ENCODE measurements around the gene POLG2. TPM values are rescaled to one million over a fixed set of nuclear protein-coding genes. Genes with fewer than 3 reads are reported as not detected.

Gene POLG2
- total RNA-seq, 1 donor from 2014 or later, result 21.3 TPM

GRCh38 chr17:64504769-64505339 lies 8.0 kb upstream of the POLG2 start:
- Mint-ChIP-seq H3K27ac (ENCODE audit: unreplicated experiment) (peak overlapping the region; percentile 100), H3K9me3 (ENCODE audit: unreplicated experiment) (no peaks in the 10 kb centered on the region), H3K27me3 (ENCODE audit: unreplicated experiment) (peaks cover 41% of the 10 kb centered on the region), H3K4me3 (ENCODE audit: unreplicated experiment) (peak overlapping the region; percentile 100), H3K36me3 (ENCODE audit: low read depth, unreplicated experiment) (peaks cover 64% of the 10 kb centered on the region), H3K4me1 (ENCODE audit: unreplicated experiment) (peaks cover 67% of the 10 kb centered on the region)
- no peak for DNase-seq (ENCODE audit: low spot score)
- no peak for TF ChIP-seq CTCF (IDR thresholded peaks at IDR 0.05; ENCODE audit: unreplicated experiment)

- DNase-seq (ENCODE audit: low spot score), result no peak
- H3K36me3 Mint-ChIP-seq (ENCODE audit: low read depth, unreplicated experiment), result peaks cover 72% of the 10 kb centered on the region
- peaks cover 70% of the 10 kb centered on the region for H3K4me1 Mint-ChIP-seq (ENCODE audit: unreplicated experiment)
- H3K9me3 Mint-ChIP-seq (ENCODE audit: unreplicated experiment), result no peaks in the 10 kb centered on the region
- TF ChIP-seq CTCF (IDR thresholded peaks at IDR 0.05; ENCODE audit: unreplicated experiment), result no peak
- H3K4me3 Mint-ChIP-seq (ENCODE audit: unreplicated experiment), result peak overlapping the region; percentile 100
- peak overlapping the region; percentile 100 for H3K27ac Mint-ChIP-seq (ENCODE audit: unreplicated experiment)
- peaks cover 41% of the 10 kb centered on the region for H3K27me3 Mint-ChIP-seq (ENCODE audit: unreplicated experiment)
These were observed 7.2 kb upstream of the POLG2 start for GRCh38 chr17:64503821-64504768.

GRCh38 chr17:64503341-64503740 lies 6.5 kb upstream of the POLG2 start:
- H3K4me1 Mint-ChIP-seq (ENCODE audit: unreplicated experiment), result peaks cover 73% of the 10 kb centered on the region
- H3K4me3 Mint-ChIP-seq (ENCODE audit: unreplicated experiment), result peak overlapping the region; percentile 100
- DNase-seq (ENCODE audit: low spot score), result no peak
- no peak for TF ChIP-seq CTCF (IDR thresholded peaks at IDR 0.05; ENCODE audit: unreplicated experiment)
- H3K36me3 Mint-ChIP-seq (ENCODE audit: low read depth, unreplicated experiment), result peaks cover 77% of the 10 kb centered on the region
- no peaks in the 10 kb centered on the region for H3K9me3 Mint-ChIP-seq (ENCODE audit: unreplicated experiment)
- H3K27me3 Mint-ChIP-seq (ENCODE audit: unreplicated experiment), result peaks cover 41% of the 10 kb centered on the region
- H3K27ac Mint-ChIP-seq (ENCODE audit: unreplicated experiment), result no peak overlapping the region

GRCh38 chr17:64502809-64503208 lies 6.0 kb upstream of the POLG2 start:
- peaks cover 82% of the 10 kb centered on the region for H3K36me3 Mint-ChIP-seq (ENCODE audit: low read depth, unreplicated experiment)

More at GRCh38 chr17:64502809-64503208, 6.0 kb upstream of the POLG2 start:
- TF ChIP-seq CTCF (IDR thresholded peaks at IDR 0.05; ENCODE audit: unreplicated experiment), result no peak
- Mint-ChIP-seq H3K4me3 (ENCODE audit: unreplicated experiment) (peak overlapping the region; percentile 100), H3K27me3 (ENCODE audit: unreplicated experiment) (peaks cover 41% of the 10 kb centered on the region), H3K9me3 (ENCODE audit: unreplicated experiment) (no peaks in the 10 kb centered on the region), H3K4me1 (ENCODE audit: unreplicated experiment) (peaks cover 75% of the 10 kb centered on the region), H3K27ac (ENCODE audit: unreplicated experiment) (peak overlapping the region; percentile 88)
- no peak for DNase-seq (ENCODE audit: low spot score)
